Measurements from ENCODE around the gene INPP5A.

Gene INPP5A

GRCh38 chr10:132714096-132714985 is 176.8 kb downstream of the INPP5A start:
- no peaks in the 10 kb centered on the region for H3K4me1 ChIP-seq (ENCODE audit: control insufficient read depth in 2 of 2, insufficient read depth in 2 of 2, low read length in 2 of 2)
- H3K27ac ChIP-seq (ENCODE audit: low read depth in 2 of 2, low read length in 2 of 2), result no peak overlapping the region
- no peak overlapping the region for H3K4me3 ChIP-seq (ENCODE audit: low read length in 2 of 2)
- no peaks in the 10 kb centered on the region for H3K27me3 ChIP-seq (ENCODE audit: control insufficient read depth in 2 of 2, insufficient read depth in 2 of 2, low read length in 2 of 2)
- H3K9me3 ChIP-seq (ENCODE audit: control insufficient read depth in 2 of 2, low read length in 2 of 2), result no peaks in the 10 kb centered on the region
- no peak overlapping the region for H3K9ac ChIP-seq (ENCODE audit: low read depth in 1 of 2, low read length in 2 of 2)
- H3K36me3 ChIP-seq (ENCODE audit: control insufficient read depth in 2 of 2, insufficient read depth in 2 of 2, low read length in 2 of 2), result peaks cover 0 to 4% of the 10 kb centered on the region in 2 donors

GRCh38 chr10:132714986-132715775 is 177.6 kb downstream of the INPP5A start:
- Histone ChIP-seq H3K36me3 (ENCODE audit: control insufficient read depth in 2 of 2, insufficient read depth in 2 of 2, low read length in 2 of 2) (peaks cover 0 to 4% of the 10 kb centered on the region in 2 donors), H3K9ac (ENCODE audit: low read depth in 1 of 2, low read length in 2 of 2) (no peak overlapping the region), H3K27ac (ENCODE audit: low read depth in 2 of 2, low read length in 2 of 2) (no peak overlapping the region), H3K4me1 (ENCODE audit: control insufficient read depth in 2 of 2, insufficient read depth in 2 of 2, low read length in 2 of 2) (no peaks in the 10 kb centered on the region), H3K9me3 (ENCODE audit: control insufficient read depth in 2 of 2, low read length in 2 of 2) (no peaks in the 10 kb centered on the region), H3K27me3 (ENCODE audit: control insufficient read depth in 2 of 2, insufficient read depth in 2 of 2, low read length in 2 of 2) (no peaks in the 10 kb centered on the region), H3K4me3 (ENCODE audit: low read length in 2 of 2) (no peak overlapping the region)

GRCh38 chr10:132715776-132716680 is 178.4 kb downstream of the INPP5A start:
- no peaks in the 10 kb centered on the region for H3K4me1 ChIP-seq (ENCODE audit: control insufficient read depth in 2 of 2, insufficient read depth in 2 of 2, low read length in 2 of 2)
- H3K27me3 ChIP-seq (ENCODE audit: control insufficient read depth in 2 of 2, insufficient read depth in 2 of 2, low read length in 2 of 2), result no peaks in the 10 kb centered on the region
- H3K9ac ChIP-seq (ENCODE audit: low read depth in 1 of 2, low read length in 2 of 2), result no peak overlapping the region
- H3K9me3 ChIP-seq (ENCODE audit: control insufficient read depth in 2 of 2, low read length in 2 of 2), result no peaks in the 10 kb centered on the region
- no peak overlapping the region for H3K27ac ChIP-seq (ENCODE audit: low read depth in 2 of 2, low read length in 2 of 2)
- H3K36me3 ChIP-seq (ENCODE audit: control insufficient read depth in 2 of 2, insufficient read depth in 2 of 2, low read length in 2 of 2), result peaks cover 0 to 4% of the 10 kb centered on the region in 2 donors
- no peak overlapping the region for H3K4me3 ChIP-seq (ENCODE audit: low read length in 2 of 2)

GRCh38 chr10:132716691-132717490 is 179.3 kb downstream of the INPP5A start:
- no peaks in the 10 kb centered on the region for H3K27me3 ChIP-seq (ENCODE audit: control insufficient read depth in 2 of 2, insufficient read depth in 2 of 2, low read length in 2 of 2)
- no peaks in the 10 kb centered on the region for H3K4me1 ChIP-seq (ENCODE audit: control insufficient read depth in 2 of 2, insufficient read depth in 2 of 2, low read length in 2 of 2)
- no peak overlapping the region for H3K4me3 ChIP-seq (ENCODE audit: low read length in 2 of 2)
- H3K27ac ChIP-seq (ENCODE audit: low read depth in 2 of 2, low read length in 2 of 2), result no peak overlapping the region
- no peak overlapping the region for H3K9ac ChIP-seq (ENCODE audit: low read depth in 1 of 2, low read length in 2 of 2)
- H3K9me3 ChIP-seq (ENCODE audit: control insufficient read depth in 2 of 2, low read length in 2 of 2), result no peaks in the 10 kb centered on the region
- H3K36me3 ChIP-seq (ENCODE audit: control insufficient read depth in 2 of 2, insufficient read depth in 2 of 2, low read length in 2 of 2), result peaks cover 0 to under 1% of the 10 kb centered on the region in 2 donors

- Histone ChIP-seq H3K9me3 (ENCODE audit: control insufficient read depth in 2 of 2, low read length in 2 of 2) (no peaks in the 10 kb centered on the region), H3K4me1 (ENCODE audit: control insufficient read depth in 2 of 2, insufficient read depth in 2 of 2, low read length in 2 of 2) (no peaks in the 10 kb centered on the region), H3K27ac (ENCODE audit: low read depth in 2 of 2, low read length in 2 of 2) (no peak overlapping the region), H3K9ac (ENCODE audit: low read depth in 1 of 2, low read length in 2 of 2) (no peak overlapping the region), H3K27me3 (ENCODE audit: control insufficient read depth in 2 of 2, insufficient read depth in 2 of 2, low read length in 2 of 2) (no peaks in the 10 kb centered on the region), H3K36me3 (ENCODE audit: control insufficient read depth in 2 of 2, insufficient read depth in 2 of 2, low read length in 2 of 2) (peaks cover 0 to 5% of the 10 kb centered on the region in 2 donors), H3K4me3 (ENCODE audit: low read length in 2 of 2) (no peak overlapping the region)
Measured at GRCh38 chr10:132721725-132722124, 184.1 kb downstream of the INPP5A start.

- Histone ChIP-seq H3K4me1 (ENCODE audit: control insufficient read depth in 2 of 2, insufficient read depth in 2 of 2, low read length in 2 of 2) (no peaks in the 10 kb centered on the region), H3K9ac (ENCODE audit: low read depth in 1 of 2, low read length in 2 of 2) (no peak overlapping the region), H3K27me3 (ENCODE audit: control insufficient read depth in 2 of 2, insufficient read depth in 2 of 2, low read length in 2 of 2) (no peaks in the 10 kb centered on the region), H3K36me3 (ENCODE audit: control insufficient read depth in 2 of 2, insufficient read depth in 2 of 2, low read length in 2 of 2) (peaks cover 5 to 9% of the 10 kb centered on the region in 2 donors), H3K27ac (ENCODE audit: low read depth in 2 of 2, low read length in 2 of 2) (no peak overlapping the region), H3K4me3 (ENCODE audit: low read length in 2 of 2) (no peak overlapping the region), H3K9me3 (ENCODE audit: control insufficient read depth in 2 of 2, low read length in 2 of 2) (no peaks in the 10 kb centered on the region)
Measured at GRCh38 chr10:132722394-132723329, 185.1 kb downstream of the INPP5A start.

- H3K9me3 ChIP-seq (ENCODE audit: control insufficient read depth in 2 of 2, low read length in 2 of 2), result no peaks in the 10 kb centered on the region
- H3K27ac ChIP-seq (ENCODE audit: low read depth in 2 of 2, low read length in 2 of 2), result no peak overlapping the region
- H3K27me3 ChIP-seq (ENCODE audit: control insufficient read depth in 2 of 2, insufficient read depth in 2 of 2, low read length in 2 of 2), result no peaks in the 10 kb centered on the region
- no peak overlapping the region for H3K9ac ChIP-seq (ENCODE audit: low read depth in 1 of 2, low read length in 2 of 2)
- H3K4me1 ChIP-seq (ENCODE audit: control insufficient read depth in 2 of 2, insufficient read depth in 2 of 2, low read length in 2 of 2), result no peaks in the 10 kb centered on the region
- no peak overlapping the region for H3K4me3 ChIP-seq (ENCODE audit: low read length in 2 of 2)
- peaks cover 9 to 13% of the 10 kb centered on the region in 2 donors for H3K36me3 ChIP-seq (ENCODE audit: control insufficient read depth in 2 of 2, insufficient read depth in 2 of 2, low read length in 2 of 2)
Measured at GRCh38 chr10:132723330-132723970, 185.9 kb downstream of the INPP5A start.

- no peak overlapping the region for H3K27ac ChIP-seq (ENCODE audit: low read depth in 2 of 2, low read length in 2 of 2)
Measured at GRCh38 chr10:132724446-132724845, 186.9 kb downstream of the INPP5A start.

More at GRCh38 chr10:132724446-132724845, 186.9 kb downstream of the INPP5A start:
- Histone ChIP-seq H3K4me3 (ENCODE audit: low read length in 2 of 2) (no peak overlapping the region), H3K27me3 (ENCODE audit: control insufficient read depth in 2 of 2, insufficient read depth in 2 of 2, low read length in 2 of 2) (no peaks in the 10 kb centered on the region), H3K36me3 (ENCODE audit: control insufficient read depth in 2 of 2, insufficient read depth in 2 of 2, low read length in 2 of 2) (peaks cover 9 to 13% of the 10 kb centered on the region in 2 donors), H3K9ac (ENCODE audit: low read depth in 1 of 2, low read length in 2 of 2) (no peak overlapping the region), H3K4me1 (ENCODE audit: control insufficient read depth in 2 of 2, insufficient read depth in 2 of 2, low read length in 2 of 2) (no peaks in the 10 kb centered on the region), H3K9me3 (ENCODE audit: control insufficient read depth in 2 of 2, low read length in 2 of 2) (no peaks in the 10 kb centered on the region)
